Measurements from ENCODE around the gene RNGTT.

Gene RNGTT

GRCh38 chr6:88596801-88597200, 366.6 kb downstream of the RNGTT start:
- no peak overlapping the region for H3K4me3 ChIP-seq (replicated peaks; ENCODE audit: low read depth, low read length)
- TF ChIP-seq, protein P1, sequence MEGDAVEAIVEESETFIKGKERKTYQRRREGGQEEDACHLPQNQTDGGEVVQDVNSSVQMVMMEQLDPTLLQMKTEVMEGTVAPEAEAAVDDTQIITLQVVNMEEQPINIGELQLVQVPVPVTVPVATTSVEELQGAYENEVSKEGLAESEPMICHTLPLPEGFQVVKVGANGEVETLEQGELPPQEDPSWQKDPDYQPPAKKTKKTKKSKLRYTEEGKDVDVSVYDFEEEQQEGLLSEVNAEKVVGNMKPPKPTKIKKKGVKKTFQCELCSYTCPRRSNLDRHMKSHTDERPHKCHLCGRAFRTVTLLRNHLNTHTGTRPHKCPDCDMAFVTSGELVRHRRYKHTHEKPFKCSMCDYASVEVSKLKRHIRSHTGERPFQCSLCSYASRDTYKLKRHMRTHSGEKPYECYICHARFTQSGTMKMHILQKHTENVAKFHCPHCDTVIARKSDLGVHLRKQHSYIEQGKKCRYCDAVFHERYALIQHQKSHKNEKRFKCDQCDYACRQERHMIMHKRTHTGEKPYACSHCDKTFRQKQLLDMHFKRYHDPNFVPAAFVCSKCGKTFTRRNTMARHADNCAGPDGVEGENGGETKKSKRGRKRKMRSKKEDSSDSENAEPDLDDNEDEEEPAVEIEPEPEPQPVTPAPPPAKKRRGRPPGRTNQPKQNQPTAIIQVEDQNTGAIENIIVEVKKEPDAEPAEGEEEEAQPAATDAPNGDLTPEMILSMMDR (IDR thresholded peaks at IDR 0.05; ENCODE audit: low read length, missing control alignments): no peak
- no peak for DNase-seq (ENCODE audit: low read depth)

- H3K4me3 ChIP-seq (replicated peaks; ENCODE audit: low read depth, low read length): no peak overlapping the region
- TF ChIP-seq, protein P1 (IDR thresholded peaks at IDR 0.05; ENCODE audit: low read length, missing control alignments): no peak
- DNase-seq (ENCODE audit: low read depth): no peak
Measured at GRCh38 chr6:88588938-88589337, 374.5 kb downstream of the RNGTT start.

DNA sequence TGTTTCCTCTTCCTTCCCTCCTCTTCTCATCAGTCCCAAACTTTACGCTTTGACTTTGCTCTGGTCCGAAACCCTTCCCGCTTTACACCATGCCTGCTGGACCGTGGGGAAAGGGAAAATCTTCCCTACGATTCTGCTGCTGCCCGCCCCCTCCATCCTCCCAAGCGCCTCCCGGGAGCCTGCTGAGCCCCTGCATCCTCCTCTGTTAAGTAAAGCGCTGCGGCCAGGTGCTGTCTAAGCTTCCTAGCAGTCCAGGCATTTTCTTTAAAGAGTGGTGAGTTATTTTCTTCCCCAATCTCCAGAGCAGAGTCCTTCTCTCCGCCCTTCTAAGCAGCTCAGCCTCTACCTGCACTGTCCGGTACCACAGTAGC, 376.3 kb downstream of the RNGTT start:
- TF ChIP-seq, protein P1 (IDR thresholded peaks at IDR 0.05; ENCODE audit: low read length, missing control alignments): no peak
- H3K4me3 ChIP-seq (replicated peaks; ENCODE audit: low read depth, low read length): no peak overlapping the region
- DNase-seq (ENCODE audit: low read depth): no peak

DNA sequence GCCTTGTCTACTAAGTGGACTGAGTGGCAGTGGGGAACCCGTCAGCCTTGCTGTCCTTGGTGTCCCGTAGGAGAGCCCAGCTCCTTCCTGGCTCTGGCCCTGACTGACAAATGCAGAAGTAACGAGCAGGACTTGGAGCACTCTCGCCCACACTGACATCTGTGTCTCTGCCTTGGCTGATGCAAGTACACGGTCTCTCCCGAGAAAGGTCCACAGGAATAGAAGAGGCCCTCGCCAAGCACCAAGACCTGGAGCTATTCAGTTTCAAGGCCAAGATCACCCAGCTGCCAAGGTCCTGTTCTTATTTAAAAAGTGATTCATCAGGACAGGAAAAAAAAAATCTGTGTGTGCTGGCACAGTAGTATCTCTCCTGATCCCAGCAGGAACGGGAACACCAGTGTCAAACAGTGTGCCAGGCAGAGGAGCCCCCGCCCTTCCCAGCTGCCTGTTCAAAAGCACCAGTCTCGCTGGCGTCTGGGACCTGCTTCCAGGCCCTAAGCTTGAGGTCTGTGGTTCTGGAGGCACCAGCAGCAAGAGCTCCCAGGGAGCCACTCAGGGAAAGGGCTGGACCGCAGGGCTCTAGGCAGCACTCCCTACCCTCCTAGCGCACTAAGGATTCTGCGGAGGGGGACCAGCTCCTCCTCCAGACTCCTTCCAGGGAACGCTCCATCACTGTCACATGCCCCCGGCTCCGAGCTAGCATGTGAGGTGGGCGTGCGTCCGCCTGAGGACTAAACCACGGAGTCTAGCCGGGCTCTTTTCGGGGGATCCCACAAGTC, 376.9 kb downstream of the RNGTT start:
- no peak for DNase-seq (ENCODE audit: low read depth)
- TF ChIP-seq, protein P1 (IDR thresholded peaks at IDR 0.05; ENCODE audit: low read length, missing control alignments): no peak
- no peak overlapping the region for H3K4me3 ChIP-seq (replicated peaks; ENCODE audit: low read depth, low read length)

DNA sequence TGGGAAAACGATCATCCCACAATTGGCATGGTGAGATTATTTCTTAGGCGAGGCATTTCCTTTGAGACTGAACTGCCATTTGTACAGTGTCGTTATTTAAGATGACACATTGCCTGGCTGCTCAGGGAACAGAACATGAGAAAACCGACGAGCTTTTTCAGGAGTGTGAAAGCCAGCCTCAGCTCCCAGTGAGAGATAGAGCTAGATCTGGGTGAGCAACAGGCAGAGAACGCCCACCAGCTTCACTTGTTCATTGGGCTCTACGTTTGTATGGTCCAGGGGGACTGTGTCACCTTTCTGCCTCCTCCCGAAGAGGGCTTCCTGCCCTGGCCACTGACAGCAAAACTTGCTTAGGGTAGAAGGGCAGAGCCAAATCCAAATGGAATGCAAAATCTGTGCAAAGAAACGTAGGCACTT, 378.1 kb downstream of the RNGTT start:
- TF ChIP-seq, protein P1 (IDR thresholded peaks at IDR 0.05; ENCODE audit: low read length, missing control alignments): no peak
- DNase-seq (ENCODE audit: low read depth): no peak
- no peak overlapping the region for H3K4me3 ChIP-seq (replicated peaks; ENCODE audit: low read depth, low read length)

DNA sequence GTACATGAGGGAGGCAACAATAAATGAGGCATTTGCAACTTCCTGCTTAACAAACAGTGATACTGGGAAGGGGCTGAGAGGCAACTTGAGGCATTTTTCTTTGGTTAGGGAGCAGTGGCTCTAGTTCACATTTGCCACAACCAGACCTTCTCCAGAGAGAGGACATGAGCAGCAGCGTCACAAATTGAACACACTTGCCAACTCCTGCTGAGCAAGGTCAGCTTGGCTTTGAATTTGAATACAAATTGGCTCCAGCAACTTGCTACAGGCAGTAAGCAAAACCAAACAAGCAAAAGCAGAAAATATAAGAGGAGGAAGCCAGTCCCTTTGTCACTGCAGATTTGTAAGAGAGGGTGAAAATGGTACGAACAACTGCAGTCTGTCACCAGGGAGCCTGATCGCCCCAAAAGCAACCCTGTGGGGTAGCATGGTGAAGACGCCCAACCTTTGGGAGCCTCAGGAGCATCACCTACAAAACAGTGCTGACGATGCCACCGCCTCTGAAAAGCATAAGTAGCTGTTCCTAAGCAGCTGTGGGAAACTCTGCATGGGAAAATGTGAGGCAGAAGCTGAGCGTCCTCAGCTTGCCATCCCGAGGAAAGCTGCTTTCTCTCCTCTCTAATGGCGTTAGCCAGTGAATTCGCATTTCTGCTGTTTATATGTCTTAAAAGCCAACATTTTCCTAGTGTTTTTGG, 378.7 kb downstream of the RNGTT start:
- DNase-seq (ENCODE audit: low read depth): no peak
- H3K4me3 ChIP-seq (replicated peaks; ENCODE audit: low read depth, low read length): no peak overlapping the region

More for the DNA sequence above, 378.7 kb downstream of the RNGTT start:
- TF ChIP-seq, protein P1 (IDR thresholded peaks at IDR 0.05; ENCODE audit: low read length, missing control alignments): no peak

All from fibroblast of pulmonary artery (primary cell).